ENCODE results near the gene WDR74.
A peak's percentile ranks its signal among the peaks of the same experiment; 100 is the strongest.

Gene WDR74

DNA sequence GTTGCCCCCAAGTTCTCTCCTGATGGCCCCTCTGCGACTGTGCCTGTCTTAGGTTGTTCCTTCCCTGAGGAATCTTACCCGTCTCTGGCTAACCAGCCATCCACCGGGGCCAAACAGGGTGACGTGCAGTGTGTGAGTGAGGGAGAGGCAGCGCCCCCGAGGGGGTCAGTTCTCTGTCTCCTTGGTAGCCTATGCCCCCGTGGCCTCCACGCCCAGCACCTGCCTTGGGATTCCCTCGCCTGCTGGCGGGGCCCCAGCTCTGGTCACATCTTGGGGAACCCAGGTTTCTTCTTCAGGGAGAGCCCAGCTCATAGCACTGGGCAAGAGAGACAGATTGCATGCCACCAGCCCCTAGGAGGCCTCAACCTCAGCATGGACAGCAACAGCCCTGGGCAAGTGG is 39.9 kb downstream of the WDR74 start:
- DNase-seq (ENCODE audit: low read depth in 2 of 3, low spot score in 2 of 3): no peak

- no peak for DNase-seq (ENCODE audit: low read depth in 2 of 3, low spot score in 2 of 3)
Measured at GRCh38 chr11:62796281-62796680, 43.1 kb downstream of the WDR74 start.

GRCh38 chr11:62794201-62794775 is 45.1 kb downstream of the WDR74 start:
- no peak for DNase-seq (ENCODE audit: low read depth in 2 of 3, low spot score in 2 of 3)

GRCh38 chr11:62792202-62792575 is 47.2 kb downstream of the WDR74 start:
- DNase-seq (ENCODE audit: low read depth in 2 of 3, low spot score in 2 of 3): no peak

- peak; percentile 76 to 81 (median 79) for DNase-seq (ENCODE audit: low read depth in 2 of 3, low spot score in 2 of 3)
Measured at GRCh38 chr11:62791501-62792201, 47.7 kb downstream of the WDR74 start, which contains the start of gene TMEM223. TMEM223 (minus strand) TSS chr11:62792006; CDS start chr11:62791994, 12 bp downstream.

GRCh38 chr11:62789576-62789975 is 49.8 kb downstream of the WDR74 start:
- DNase-seq (ENCODE audit: low read depth in 2 of 3, low spot score in 2 of 3): no peak

GRCh38 chr11:62788991-62789390 is 50.4 kb downstream of the WDR74 start:
- DNase-seq (ENCODE audit: low read depth in 2 of 3, low spot score in 2 of 3): no peak

DNA sequence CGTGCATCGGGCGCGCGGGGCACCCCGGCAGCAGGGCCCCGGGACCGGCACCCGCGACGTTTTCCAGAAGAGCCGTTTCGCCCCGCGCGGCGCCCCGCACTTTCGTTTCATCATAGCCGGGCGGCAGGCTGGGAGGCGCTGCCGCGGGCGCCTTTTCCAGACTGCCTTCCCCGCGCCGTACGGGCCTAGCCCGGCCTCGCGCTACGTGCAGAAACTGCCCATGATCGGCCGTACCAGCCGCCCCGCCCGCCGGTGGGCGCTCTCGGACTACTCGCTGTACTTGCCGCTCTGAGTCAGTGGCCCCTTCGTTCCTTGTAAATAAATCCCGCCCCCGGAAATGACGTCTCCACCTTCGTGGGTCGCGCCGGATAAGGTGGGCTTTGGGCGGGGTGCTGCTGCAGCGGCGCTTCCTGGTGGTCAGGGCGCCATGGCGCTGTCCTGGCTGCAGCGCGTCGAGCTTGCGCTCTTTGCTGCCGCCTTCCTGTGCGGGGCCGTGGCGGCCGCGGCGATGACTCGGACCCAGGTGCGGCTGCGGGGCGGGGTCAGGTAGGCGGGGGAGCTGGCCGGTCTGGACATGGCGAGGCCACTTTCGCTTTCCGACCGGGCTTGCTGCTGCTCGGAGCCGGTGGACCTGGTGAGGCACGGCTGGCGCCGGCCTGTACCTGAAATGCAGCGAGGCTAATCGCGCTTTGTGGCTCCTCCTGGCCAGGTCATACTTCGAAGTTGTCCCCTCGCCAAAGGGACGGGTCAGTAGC is 52.2 kb downstream of the WDR74 start, which contains the start of gene TMEM179B:
TMEM179B (plus strand) TSS at position 398 of the 755 bp plus-strand sequence; CDS start at position 428, 30 bp downstream.
- peak; percentile 93 to 99 (median 98) for DNase-seq (ENCODE audit: low read depth in 2 of 3, low spot score in 2 of 3)

GRCh38 chr11:62786318-62787004 is 52.9 kb downstream of the WDR74 start:
- peak; percentile 70 to 81 (median 79) for DNase-seq (ENCODE audit: low read depth in 2 of 3, low spot score in 2 of 3)
